ENCODE results near the gene TIGD2.

DNA sequence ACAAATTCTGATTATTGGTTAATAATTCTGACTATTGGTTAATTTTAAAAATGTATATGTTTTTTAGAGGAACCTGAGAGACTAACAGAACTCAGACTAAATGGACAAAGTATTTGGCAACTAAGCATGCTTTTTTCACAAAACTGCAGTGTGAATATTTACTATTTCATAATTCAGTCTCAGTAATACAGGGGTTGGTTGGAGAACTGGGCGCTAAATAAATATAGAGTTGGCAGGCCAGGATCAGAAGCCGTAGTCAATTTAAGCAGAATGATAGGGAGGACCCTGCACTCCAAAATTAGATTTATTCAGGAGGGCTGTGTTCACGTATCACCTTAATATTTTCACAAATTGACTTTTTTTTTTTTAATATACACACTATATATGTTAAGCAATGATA lies 5.8 kb downstream of the TIGD2 start:
- TF ChIP-seq CTCF (conservative IDR thresholded peaks at IDR 0.05; ENCODE audit: low read length), result no peak
- TF ChIP-seq EZH2phosphoT487 (IDR thresholded peaks at IDR 0.05; ENCODE audit: borderline replicate concordance), result no peak

Data from Loucy (cell line).